ENCODE results near the gene SOSTDC1.
"Not testable (repeated sequence)": the region's sequence is repeated elsewhere in the genome, so short reads cannot be mapped to it uniquely, and the experiment has no call there.

SOSTDC1 gene

GRCh38 chr7:16465469-16466361, at the start of gene SOSTDC1:
Gene SOSTDC1, minus strand, starts transcription at chr7:16465738. Its CDS starts 70 bp downstream, at chr7:16465668.
- peak; percentile 10 to 25 for DNase-seq (ENCODE audit: low read depth in 2 of 2)
- H3K4me3 ChIP-seq (replicated peaks in 1 of 2; ENCODE audit: low read depth in 2 of 2, low read length in 2 of 2) = no peak within 1 kb of the TSS

GRCh38 chr7:16514729-16515128, 49.2 kb upstream of the SOSTDC1 start:
- no peak for TF ChIP-seq CTCF (IDR thresholded peaks at IDR 0.05; ENCODE audit: low read depth, low read length)
- H3K4me3 ChIP-seq (replicated peaks in 1 of 2; ENCODE audit: low read depth in 2 of 2, low read length in 2 of 2) = no peak overlapping the region
- DNase-seq (ENCODE audit: low read depth in 2 of 2) = no peak

More at GRCh38 chr7:16465469-16466361, at the start of gene SOSTDC1:
- TF ChIP-seq CTCF (IDR thresholded peaks at IDR 0.05; ENCODE audit: low read depth, low read length) = no peak

- DNase-seq (ENCODE audit: low read depth in 2 of 2) = no peak
- H3K4me3 ChIP-seq (replicated peaks in 1 of 2; ENCODE audit: low read depth in 2 of 2, low read length in 2 of 2) = no peak overlapping the region
- no peak for TF ChIP-seq CTCF (IDR thresholded peaks at IDR 0.05; ENCODE audit: low read depth, low read length)
Observed at GRCh38 chr7:16514271-16514670, 48.7 kb upstream of the SOSTDC1 start.

- DNase-seq (ENCODE audit: low read depth in 2 of 2) = no peak
- TF ChIP-seq CTCF (IDR thresholded peaks at IDR 0.05; ENCODE audit: low read depth, low read length) = no peak
- no peak overlapping the region for H3K4me3 ChIP-seq (replicated peaks in 1 of 2; ENCODE audit: low read depth in 2 of 2, low read length in 2 of 2)
Observed at GRCh38 chr7:16512097-16512496, 46.6 kb upstream of the SOSTDC1 start.

GRCh38 chr7:16511314-16511713, 45.8 kb upstream of the SOSTDC1 start:
- no peak overlapping the region for H3K4me3 ChIP-seq (replicated peaks in 1 of 2; ENCODE audit: low read depth in 2 of 2, low read length in 2 of 2)
- TF ChIP-seq CTCF (IDR thresholded peaks at IDR 0.05; ENCODE audit: low read depth, low read length) = no peak
- no peak for DNase-seq (ENCODE audit: low read depth in 2 of 2)

GRCh38 chr7:16509829-16510228, 44.3 kb upstream of the SOSTDC1 start:
- TF ChIP-seq CTCF (IDR thresholded peaks at IDR 0.05; ENCODE audit: low read depth, low read length) = no peak
- no peak overlapping the region for H3K4me3 ChIP-seq (replicated peaks in 1 of 2; ENCODE audit: low read depth in 2 of 2, low read length in 2 of 2)
- no peak for DNase-seq (ENCODE audit: low read depth in 2 of 2)

GRCh38 chr7:16506422-16506821, 40.9 kb upstream of the SOSTDC1 start:
- DNase-seq (ENCODE audit: low read depth in 2 of 2); H3K4me3 ChIP-seq (replicated peaks in 1 of 2; ENCODE audit: low read depth in 2 of 2, low read length in 2 of 2): not testable (repeated sequence)
